Superior temporal gyrus (tissue), 1 donor: Measurements from ENCODE around the gene CISH.

Experiments
- DNase-seq: peaks from one replicate; pipeline ENCODE4 v3.0.0-alpha.2; 2016; ENCODE audit errors: extremely low spot score

CISH gene

DNA sequence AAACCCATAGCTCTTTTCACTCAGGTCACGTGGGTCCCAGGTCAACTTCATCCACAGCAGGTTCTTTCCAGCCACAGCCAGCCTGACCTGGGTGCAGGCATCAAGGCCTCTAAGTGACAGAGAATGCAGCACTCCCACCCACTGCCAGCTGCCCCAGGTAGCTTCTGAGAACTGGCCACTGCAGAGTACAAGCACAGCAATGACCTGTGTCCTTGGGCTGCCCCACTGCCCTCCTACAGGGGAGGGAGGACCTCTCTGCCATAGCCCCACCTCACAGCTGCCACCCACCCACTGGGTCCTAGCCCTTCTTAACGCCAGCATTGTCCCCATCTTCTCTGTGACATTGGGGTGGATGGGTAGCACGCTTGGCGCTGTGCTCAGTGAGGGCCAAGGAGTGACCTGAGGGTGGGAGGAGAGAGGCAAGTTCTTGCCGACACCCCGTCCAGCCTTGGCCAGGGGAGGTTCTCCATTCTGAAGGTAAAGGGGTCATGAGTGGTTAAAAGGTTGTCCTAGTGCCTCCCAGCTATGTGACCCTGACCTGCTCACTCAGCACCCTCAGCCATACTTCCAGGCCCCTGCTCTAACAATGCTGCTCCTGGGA, 12.4 kb downstream of the CISH start:
- DNase-seq = no peak

DNA sequence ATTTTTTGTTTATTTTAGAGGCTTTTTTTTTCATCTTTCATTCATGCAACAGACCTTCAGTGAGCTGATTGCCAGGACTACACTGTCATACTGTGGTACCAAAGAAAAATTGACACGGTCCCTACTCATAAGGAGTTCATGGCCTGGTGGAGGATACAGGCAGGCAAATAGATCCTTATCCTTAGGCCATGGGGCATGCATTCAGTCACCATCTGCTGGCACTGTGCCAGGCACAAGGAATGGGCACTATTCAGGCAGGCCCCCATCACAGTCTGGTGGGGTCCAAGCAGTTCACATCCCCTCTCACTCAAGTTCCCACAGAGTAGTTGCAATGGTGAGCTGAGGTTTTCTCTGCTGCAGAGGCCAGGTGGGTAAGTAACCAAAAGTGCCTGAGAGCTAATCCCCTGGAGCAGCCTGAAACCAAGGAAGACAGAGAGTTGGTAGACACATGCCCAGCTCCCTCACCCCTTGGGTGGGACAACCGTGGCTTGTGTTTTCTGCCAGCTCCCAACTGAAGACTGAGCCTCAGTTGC, 17.3 kb downstream of the CISH start:
- DNase-seq = no peak

DNA sequence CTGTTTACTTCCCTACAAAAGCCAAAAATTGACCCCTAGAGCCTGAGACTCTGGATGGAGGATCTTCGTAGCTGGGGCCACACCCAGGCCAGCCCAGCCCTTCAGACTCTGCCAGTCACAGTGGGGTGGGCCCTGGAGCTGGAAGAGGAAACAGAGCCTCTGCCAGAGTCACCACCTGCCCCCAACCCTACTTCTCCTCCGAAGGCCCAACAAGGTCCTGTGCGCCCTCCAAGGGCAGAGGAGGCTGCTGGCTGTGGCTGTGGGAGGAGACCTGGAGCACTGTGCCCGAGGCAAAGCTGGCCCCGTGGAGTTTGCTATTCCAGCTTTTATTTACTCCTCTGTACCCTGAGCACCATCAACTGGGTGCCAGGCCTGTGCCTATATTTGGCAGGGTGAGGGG, 19.0 kb downstream of the CISH start:
- DNase-seq = no peak

DNA sequence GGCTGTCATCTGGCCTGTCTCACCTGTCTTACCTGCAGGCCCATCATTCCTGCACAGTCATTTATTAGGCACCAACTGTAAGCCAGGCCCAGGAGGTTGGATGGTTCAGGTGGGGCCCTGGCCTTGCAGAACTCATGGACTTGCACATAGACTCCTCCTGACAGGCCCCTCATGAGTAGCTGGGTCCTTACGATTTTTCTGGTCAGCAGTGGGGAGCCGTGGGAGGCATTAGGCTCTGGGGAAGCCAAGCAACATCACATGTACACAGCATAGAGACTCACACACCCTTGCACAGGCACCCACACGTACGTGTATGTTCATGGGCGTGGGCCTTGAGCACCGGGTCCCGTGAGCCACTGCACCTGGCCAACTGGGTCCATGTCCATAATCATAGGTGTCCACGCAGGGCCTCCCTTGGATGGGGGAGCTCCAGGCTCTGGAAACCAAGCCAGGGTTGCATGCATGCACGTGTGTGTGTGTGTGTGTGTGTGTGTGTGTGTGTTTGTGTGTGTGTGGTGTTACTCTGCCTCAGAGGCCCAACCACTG, 20.3 kb downstream of the CISH start:
- no peak for DNase-seq

DNA sequence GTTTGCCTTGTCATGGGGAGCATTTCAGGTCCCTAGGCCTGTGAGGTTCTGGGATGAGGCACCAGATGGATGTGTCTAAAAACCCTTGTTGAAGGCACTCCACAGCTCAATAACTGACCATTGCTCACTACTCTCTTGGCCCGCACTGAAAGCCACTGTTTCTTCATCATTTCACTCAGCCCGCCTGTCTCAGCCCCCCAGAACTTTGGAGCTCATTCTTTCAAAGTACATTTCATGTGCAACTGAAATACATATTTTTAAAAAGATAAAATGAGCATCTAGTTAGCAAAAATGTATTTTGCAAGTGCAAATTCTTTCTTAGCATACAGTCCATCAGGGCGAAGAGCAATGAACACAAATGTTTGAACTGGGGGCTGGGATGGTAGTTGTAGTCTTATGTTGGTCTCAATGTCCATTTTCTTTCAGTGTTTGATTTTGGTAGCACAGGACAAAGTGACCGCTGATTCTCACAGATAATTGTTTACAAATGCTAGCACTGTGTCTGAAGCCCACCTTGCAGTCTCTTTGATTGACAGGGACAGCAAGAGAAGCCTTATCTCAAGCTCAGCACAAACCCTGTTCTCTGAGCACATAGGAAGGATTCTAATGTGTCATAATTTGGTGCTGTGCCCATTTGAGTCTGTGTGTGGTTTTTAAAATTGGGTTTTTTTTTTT, 22.7 kb downstream of the CISH start:
- no peak for DNase-seq

DNA sequence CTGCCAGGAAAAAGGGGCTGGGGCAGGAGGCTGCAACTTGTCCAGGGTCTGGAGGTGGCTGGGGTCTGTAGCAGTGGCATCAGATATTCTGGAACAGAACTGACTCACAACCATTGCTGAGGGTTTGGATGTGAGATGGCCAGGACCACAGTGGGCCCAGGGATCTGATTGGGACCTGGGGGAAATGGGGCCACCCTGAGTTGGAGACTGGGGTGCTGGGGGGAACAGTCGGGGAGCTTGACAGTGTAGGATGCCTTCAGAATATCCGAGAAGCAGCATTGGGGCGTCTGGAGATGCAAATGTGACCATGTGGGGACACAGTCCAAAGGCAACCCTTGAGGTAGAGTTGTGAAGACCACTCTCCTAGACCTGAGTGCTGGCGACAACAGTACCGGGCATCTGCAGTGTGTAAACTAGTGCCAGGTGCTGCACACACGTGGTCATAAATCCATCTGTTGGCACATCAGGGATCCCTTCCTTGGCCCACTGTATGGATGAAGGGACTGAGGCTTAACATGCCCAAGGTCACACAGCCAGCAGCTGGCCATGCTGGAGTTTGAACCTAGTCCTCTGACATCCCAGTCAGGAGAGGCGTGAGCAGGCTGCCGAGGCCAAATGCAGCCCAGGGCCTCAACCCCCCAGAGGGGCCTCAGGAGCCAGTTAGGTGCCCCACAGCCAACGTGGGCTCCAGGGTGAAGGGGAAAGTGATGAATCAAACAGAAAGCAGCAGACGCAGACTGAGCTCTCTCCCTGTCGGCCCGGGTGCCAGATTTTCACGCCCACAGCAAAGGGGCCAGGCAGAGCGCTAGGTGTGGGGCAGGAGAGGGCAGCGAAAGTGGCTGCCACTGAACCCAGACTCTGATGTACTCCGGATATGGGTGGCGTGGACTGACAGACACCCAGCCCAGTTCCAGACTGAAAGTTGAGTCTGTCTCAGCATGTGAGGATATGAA, 23.5 kb downstream of the CISH start:
- no peak for DNase-seq

DNA sequence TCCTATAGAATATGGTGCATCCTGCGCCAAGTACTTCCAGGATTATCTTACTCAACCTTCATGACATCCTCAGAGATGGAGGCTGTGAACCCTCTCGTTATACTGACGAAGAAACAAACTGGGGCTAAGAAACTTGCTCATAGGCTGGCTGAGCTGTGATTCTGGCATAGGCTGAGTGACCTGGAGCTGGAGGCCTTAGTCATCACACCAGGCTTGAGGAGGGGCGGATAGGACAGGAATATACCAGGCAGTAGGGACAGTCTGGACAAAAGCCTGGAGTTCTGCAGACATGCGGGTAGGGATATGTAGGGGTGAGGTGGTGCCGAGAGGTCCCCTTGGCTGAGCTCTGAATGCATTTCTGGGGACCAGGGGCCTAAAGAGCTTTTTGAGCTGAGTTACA, 24.2 kb downstream of the CISH start:
- no peak for DNase-seq

DNA sequence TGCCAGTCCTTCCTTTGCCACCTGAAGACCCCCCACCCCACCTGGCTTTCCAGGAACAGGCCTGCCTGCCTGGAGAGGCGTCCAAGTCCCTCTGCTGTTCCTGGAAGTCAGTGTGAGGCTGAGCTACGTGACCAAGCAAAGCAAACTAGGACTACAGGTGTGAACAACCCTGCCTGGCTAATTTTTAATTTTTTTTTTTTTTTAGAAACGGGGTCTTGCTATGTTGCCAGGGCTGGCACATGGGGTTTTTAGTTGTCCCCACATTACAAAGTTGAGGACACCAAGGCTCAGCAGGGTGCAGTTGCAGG, 24.9 kb downstream of the CISH start:
- DNase-seq = no peak

DNA sequence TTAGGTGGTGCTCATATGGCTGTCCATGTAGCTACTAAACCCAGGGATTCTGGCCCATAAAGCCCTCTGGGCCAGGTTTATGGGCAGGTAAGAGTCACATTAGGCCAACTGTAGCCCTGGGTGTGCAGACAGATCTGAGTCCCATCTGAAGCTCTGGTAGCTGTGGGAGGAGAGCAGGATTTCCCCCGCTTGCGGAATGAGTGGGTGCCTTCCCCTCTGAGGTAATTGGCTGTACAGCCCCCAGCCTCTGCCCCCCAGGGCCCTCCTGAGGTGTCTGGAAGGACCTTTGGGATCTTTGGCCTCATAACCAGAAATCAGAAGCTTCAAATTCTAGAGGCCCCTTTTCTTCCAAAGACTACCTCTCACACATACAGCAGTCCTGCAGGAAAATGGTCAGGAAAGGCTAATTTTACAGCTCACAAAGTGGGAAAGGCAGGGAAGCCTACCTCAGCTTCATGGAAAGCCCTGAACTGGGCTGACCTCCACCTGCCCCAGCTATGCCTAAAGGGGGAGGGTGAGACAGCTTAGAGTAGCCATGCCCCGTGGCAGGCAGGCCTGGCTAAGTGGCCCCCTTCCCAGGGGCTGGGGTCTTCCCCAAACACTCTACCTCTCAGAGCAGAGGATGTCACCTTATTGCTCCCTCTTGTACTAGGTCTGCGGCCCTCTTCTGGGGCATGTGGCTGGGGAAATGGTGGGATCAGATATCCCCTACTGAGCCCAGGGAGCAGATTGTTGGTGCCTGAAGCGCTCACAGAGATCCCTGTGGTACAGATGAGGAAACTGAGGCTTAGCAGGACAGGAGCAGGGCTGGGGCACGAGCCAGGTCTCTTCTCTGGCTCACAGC, 25.4 kb downstream of the CISH start:
- DNase-seq = no peak

DNA sequence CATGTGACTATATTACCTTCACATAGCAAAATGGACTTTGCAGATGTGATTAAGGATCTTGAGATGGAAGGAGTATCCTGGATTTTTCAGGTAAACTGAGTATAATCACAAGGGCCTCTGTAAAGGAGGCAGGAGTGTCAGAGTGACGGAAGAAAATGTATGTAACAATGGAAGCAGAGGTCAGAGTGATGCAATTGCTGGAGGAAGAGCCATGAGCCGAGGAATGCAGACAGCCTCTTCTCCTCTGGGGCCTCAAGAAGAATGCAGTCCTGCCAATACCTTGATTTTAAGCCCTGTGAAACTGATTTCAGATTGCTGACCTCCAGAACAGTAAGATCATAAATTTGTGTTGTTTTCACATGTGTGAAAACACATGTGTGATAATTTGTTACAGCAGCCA, 27.2 kb downstream of the CISH start:
- DNase-seq = no peak

DNA sequence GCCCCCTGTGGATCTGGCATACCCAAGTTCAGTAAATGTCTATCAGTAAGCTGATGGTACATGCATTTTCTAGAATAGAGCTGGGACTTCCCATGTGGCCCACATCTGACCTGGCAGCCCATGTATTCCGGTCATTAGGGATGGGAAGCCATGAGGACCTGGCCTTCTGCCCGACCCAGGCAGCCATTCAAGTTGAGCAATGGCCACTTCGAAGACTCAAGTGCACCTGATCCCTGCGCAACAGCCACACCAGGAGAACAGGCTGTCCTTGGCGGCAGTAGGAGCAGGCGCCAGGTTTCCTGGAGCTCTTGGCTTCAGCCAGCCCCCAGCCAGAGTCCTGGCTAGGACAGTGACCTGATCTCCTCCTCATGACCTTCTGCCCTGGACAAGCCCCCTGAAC, 27.7 kb downstream of the CISH start:
- DNase-seq = no peak

DNA sequence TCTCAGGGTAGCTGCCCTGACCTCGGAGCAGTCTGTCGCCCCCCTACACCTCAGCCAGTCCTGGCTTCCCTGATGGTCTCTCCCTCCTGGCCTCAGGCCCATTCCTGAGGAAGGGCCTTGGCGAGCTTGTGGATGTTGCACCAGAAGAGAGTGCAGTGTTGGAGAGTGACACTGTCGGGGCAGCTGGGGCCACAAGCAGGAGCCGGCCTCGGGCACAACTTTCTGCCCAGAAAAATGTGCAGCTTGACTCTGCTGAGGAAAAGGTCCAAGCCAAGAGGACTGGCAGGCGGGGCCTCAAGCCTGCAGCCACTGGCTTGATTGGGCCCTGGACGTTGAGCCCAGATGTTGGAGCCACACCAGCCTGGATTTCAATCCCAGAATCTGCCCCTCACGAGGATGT, 29.5 kb downstream of the CISH start:
- no peak for DNase-seq

DNA sequence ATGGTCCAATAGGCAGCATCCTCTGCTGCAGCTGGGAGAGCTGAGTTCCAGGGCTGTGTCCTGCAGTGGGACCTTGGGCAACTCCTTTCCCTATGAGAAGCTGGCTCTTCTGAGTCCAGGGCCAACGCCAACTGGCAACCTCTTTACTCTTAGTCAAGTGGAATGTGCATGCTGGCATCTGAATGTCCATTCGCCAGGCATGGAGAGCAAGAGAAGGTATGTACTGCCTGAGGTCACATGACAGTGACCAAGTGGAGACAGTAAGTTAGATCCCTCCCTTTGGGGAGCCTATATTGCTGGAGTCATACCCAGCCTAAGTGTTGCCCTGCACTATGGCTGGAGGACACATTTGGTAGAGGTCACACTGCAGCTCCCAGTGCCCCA, 30.1 kb downstream of the CISH start:
- no peak for DNase-seq

DNA sequence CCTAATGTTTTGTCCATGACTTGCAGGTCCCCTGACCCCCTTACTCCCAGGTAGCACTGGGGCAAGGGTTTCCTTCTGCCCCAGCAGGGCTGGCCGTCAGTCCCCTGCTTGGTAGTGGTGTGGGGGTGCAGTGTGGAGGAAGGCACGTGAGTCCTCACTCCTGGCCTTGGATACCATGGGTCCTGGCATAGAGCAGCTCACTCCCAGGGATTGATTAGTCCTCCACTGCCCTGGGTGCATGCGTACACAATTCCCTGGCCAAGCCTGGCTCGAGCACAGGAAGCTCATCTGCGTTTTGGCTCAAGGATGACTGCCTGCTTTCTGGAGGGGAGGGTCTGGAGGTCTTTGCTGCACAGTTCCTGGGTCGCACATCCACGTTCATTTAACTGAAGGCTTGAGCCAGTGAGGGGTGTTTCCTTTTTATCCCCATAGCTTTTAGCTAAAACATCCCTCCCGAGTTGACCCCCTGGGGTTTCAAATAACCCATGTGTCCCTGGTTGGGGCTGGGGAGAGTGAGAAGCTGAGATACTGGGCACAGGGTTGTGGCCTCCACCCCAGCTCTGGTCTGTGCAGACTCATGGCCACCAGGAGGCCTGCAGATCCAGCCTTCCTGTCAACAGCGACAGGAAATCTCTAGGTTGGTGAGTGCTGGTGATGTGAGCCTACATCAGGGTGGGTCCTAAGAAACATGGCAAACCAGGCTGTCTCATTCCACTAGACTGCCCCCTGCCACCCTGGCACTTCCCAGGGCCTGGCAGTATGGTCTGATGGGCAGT, 30.7 kb downstream of the CISH start:
- DNase-seq = no peak

DNA sequence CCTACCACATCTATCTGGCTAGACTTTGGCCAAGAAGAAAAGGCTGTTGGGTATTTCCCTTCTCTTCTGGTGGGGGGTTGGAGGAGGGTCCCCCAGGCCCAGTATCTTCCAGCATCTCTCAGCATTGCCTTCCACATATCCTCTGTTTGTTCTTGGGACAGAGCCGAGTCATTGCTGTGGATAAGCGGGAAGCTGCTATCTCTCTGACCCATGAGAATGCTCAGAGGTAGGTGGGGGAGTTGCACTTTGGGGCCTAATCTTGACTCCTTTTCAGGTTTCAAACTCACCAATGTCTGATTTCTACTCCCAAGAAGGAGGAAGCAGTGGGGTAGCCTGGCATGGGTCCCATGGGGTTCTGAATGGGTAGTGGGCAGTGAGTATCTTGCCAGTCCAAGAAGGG, 34.2 kb downstream of the CISH start:
- no peak for DNase-seq

DNA sequence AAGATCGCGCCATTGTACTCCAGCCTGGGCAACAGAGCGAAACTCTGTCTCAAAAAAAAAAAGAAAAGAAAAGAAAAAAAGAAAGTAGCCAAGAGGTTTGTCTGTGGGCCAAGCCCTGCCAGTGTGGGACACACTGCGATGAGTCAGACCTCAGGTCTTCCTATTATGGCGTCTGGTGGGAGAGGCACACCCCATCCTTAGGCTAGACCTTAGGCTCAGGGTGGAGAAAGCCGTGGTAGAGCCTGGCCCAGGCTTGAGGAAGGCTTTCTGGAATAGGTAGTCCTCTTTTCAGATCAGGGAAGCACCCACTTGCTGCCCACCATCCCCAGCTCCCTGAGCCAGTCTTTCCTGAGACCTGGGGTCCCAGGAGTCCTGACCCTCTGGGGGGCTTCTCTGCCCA, 36.2 kb downstream of the CISH start:
- no peak for DNase-seq

DNA sequence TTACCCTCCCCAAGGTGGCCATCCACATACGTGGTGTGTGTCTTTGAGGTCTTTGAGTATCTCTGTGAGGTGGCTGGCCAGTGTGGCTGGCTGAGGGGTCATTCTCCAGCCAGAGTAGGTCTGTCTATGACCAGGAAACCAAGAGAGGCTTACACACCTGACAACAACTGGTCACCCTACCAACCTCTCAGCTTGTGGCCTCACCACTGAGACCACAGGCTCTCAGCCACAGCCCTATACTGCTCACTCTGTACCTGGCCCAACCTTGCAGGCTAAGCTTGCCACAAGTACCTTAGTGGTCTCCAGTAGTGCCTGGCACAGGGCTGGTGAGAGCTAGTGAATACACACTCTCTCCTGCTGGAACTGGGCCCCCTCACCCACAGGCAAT, 37.1 kb downstream of the CISH start:
- DNase-seq = no peak

DNA sequence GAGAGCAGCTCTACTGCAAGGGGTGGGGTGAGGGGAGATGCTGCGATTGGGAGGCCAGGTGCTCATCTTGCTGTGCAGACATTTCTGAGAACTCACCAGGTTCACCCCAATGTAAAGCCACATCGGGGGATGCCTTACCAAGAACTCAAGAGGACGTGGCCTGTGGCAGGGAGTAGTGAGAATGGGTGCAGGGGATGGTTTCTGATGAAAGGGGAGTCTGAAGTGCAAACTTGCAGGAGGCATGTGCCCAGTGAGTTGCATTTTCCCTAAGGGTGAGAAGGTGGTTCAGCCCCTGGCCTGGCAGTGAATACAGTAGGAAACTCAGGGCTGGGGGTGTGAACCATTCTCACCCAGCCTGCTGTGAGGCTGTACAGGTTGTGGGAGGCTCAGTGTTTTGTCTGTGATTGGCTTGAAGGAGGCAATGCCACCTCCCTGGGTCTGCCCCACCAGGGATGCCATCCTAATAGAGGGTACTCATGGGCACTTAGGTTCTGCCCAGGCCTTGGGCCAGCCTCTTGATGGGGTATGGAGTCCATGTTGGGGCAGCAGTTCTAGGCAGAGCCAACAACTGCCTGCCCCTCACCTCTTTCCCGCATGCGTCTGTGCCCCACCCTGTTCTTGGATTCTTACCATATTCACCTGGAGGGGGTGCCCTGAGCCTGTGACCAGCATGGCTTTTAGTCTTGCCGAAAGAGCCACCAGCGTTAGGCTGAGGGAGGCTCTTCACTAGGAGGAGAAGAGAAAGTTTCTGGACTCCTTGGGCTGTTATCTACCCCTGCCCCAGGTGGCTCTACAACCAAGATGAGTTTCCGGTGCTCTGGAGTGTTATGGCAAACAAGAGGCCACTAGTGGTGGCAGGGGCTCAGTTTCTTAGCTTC, 37.8 kb downstream of the CISH start:
- DNase-seq = no peak

DNA sequence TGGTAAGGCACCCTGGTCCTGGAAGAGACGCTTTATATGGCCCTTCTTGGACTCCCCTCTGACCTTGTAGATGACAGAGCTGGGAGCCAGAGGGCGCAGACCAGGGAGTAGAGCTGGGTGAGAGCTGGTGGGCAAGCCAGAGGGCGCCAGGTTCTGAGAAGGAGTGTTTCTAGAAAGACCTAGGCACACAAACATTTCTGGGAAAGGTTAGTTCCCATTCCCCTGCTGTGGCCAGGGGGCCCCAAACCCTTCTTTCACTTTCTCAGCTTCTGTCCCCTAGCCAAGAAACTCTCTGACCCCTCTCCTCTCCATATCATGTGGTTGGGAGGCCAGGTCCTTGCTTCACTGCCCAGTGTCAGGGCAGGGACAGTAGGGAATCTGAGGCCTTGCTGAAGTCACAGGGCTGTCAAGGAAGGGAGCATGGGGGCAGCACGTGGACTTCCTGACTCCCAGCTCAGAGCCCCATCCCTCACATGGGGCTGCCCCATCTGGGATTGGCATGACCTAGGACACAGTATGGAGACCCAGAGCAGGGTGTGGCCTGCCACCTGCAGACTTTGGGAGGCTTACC, 38.7 kb downstream of the CISH start:
- DNase-seq = no peak

DNA sequence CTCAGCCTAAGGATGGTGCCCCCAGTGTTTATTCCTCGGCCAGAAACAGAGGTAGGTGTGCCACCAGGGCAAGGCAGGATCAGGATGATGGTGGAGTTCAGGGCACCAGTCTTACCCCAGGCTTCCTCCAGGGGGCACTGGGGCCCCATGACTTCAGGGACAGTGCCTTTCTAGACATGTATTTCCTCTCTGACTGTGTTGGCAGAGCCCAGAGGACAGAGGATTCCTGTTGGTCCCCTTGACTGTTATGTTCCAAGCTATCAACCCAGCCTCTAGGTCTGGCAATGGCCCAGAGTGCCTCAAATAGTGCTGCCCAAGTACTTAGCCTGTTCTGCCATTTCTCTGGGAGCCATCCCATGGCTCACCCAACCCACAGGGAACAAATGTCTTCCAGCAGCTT, 39.4 kb downstream of the CISH start:
- peak; percentile 82 for DNase-seq
